Astrocyte (in vitro differentiated cells and primary cell): ENCODE measurements around the gene CELF3. TPM values are rescaled to one million over a fixed set of nuclear protein-coding genes. Genes with fewer than 3 reads are reported as not detected.
A peak's percentile ranks its signal among the peaks of the same experiment; 100 is the strongest.

Experiments used
- DNase-seq: peaks from one replicate; pipeline ENCODE4 v3.0.0-alpha.2; 2010; ENCODE audit warnings: low read depth
- FAIRE-seq: peaks from 2 replicates; lab custom pipeline; 2011; peaks lifted over from hg19 to GRCh38; lab: Jason Lieb, UNC
- H2AFZ ChIP-seq: 2 replicates; pipeline ENCODE4 v1.6.0; 2012; ENCODE audit warnings: low read depth, low read length, inconsistent platforms
- H3K27ac ChIP-seq: 2 replicates; pipeline ENCODE4 v1.5.1; 2011; ENCODE audit warnings: low read depth, low read length, inconsistent platforms
- H3K27me3 ChIP-seq: 2 replicates; pipeline ENCODE4 v1.6.0; 2011; ENCODE audit warnings: low read length, inconsistent platforms; ENCODE audit not compliant: insufficient read depth
- H3K36me3 ChIP-seq: 2 replicates; pipeline ENCODE4 v1.5.1; 2011; ENCODE audit warnings: low read length, inconsistent platforms; ENCODE audit not compliant: insufficient read depth
- H3K4me1 ChIP-seq: 2 replicates; pipeline ENCODE4 v1.5.1; 2011; ENCODE audit warnings: low read length, inconsistent platforms; ENCODE audit not compliant: insufficient read depth
- H3K4me2 ChIP-seq: 2 replicates; pipeline ENCODE4 v1.6.0; 2012; ENCODE audit warnings: low read length, inconsistent platforms
- H3K4me3 ChIP-seq: 2 replicates; pipeline ENCODE4 v1.5.1; 2011; ENCODE audit warnings: low read depth, mild to moderate bottlenecking, low read length, inconsistent platforms; ENCODE audit not compliant: insufficient read depth
- H3K79me2 ChIP-seq: 2 replicates; pipeline ENCODE4 v1.6.0; 2012; ENCODE audit warnings: mild to moderate bottlenecking, low read length, inconsistent platforms; ENCODE audit not compliant: insufficient read depth
- H3K9ac ChIP-seq: 2 replicates; pipeline ENCODE4 v1.6.0; 2012; ENCODE audit warnings: mild to moderate bottlenecking, low read length, inconsistent platforms
- H3K9me3 ChIP-seq: 2 replicates; pipeline ENCODE4 v1.5.1; 2012; ENCODE audit warnings: low read depth, mild to moderate bottlenecking, low read length, inconsistent platforms; ENCODE audit not compliant: insufficient read depth
- H4K20me1 ChIP-seq: 2 replicates; pipeline ENCODE4 v1.6.0; 2012; ENCODE audit warnings: low read length, inconsistent platforms; ENCODE audit not compliant: insufficient read depth
- H3K27ac Mint-ChIP-seq: one replicate; pipeline ENCODE4 v1.8.0; 2021; ENCODE audit warnings: mild to moderate bottlenecking, mixed read lengths; ENCODE audit not compliant: unreplicated experiment
- H3K27me3 Mint-ChIP-seq: one replicate; pipeline ENCODE4 v1.8.0; 2021; ENCODE audit warnings: low read depth, mixed read lengths; ENCODE audit not compliant: unreplicated experiment
- H3K36me3 Mint-ChIP-seq: one replicate; pipeline ENCODE4 v1.8.0; 2021; ENCODE audit warnings: low read depth, mixed read lengths; ENCODE audit not compliant: unreplicated experiment
- H3K4me1 Mint-ChIP-seq: one replicate; pipeline ENCODE4 v1.8.0; 2021; ENCODE audit warnings: low read depth, mixed read lengths; ENCODE audit not compliant: unreplicated experiment
- H3K4me3 Mint-ChIP-seq: one replicate; pipeline ENCODE4 v1.8.0; 2021; ENCODE audit warnings: mild to moderate bottlenecking, moderate library complexity, mixed read lengths; ENCODE audit not compliant: unreplicated experiment
- H3K9me3 Mint-ChIP-seq: one replicate; pipeline ENCODE4 v1.8.0; 2021; ENCODE audit warnings: mild to moderate bottlenecking, mixed read lengths; ENCODE audit not compliant: unreplicated experiment
- EZH2 ChIP-seq: IDR thresholded peaks from 2 replicates; pipeline ENCODE4 v1.6.1; 2012; ENCODE audit warnings: mild to moderate bottlenecking, low read length, inconsistent platforms; ENCODE audit not compliant: insufficient read depth
- total RNA-seq: library from RNA; stranded (reverse); gene quantifications from 2 replicates; pipeline ENCODE4 v1.2.1, GENCODE V29; 2021
- TF ChIP-seq, protein P1 (sequence below): IDR thresholded peaks from 2 replicates; pipeline ENCODE4 v1.5.1; 2011; ENCODE audit warnings: low read depth, mild to moderate bottlenecking, inconsistent platforms, low read length, moderate library complexity; ENCODE audit not compliant: insufficient read depth

The CELF3 gene
- total RNA-seq, 1 donor from 2014 or later = not detected

DNA sequence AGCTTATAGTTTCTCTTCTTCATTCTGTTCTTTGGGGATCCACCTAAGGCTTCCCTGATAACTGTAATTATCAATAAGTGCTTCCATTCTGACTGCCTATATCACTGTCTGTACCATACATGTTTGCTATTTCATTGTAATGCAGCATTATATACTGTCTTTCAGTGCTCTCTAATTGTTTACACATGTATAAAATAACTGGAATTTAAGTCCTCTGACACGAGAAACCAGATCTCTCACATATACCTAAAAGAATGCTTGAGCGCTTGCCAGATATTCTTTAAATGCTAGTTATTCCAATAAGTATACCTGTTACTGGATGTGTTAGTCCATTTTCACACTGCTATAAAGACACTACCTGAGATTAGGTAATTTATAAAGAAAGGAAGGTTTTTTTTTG, 34.7 kb downstream of the CELF3 start:
- H3K9me3 Mint-ChIP-seq = no peaks in the 10 kb centered on the region
- Histone ChIP-seq H3K27me3 (no peaks in the 10 kb centered on the region), H3K36me3 (no peaks in the 10 kb centered on the region), H4K20me1 (no peaks in the 10 kb centered on the region), H3K4me3 (no peak overlapping the region), H2AFZ (no peak overlapping the region), H3K79me2 (no peaks in the 10 kb centered on the region), H3K9me3 (no peaks in the 10 kb centered on the region), H3K4me1 (peaks cover 22% of the 10 kb centered on the region), H3K27ac (peak overlapping the region; percentile 84), H3K4me2 (peak overlapping the region; percentile 82), H3K9ac (peak overlapping the region; percentile 9)
- no peaks in the 10 kb centered on the region for H3K27me3 Mint-ChIP-seq
- DNase-seq (peak; percentile 5), FAIRE-seq (no peak)
- H3K4me1 Mint-ChIP-seq = peaks cover 20% of the 10 kb centered on the region
- peak overlapping the region; percentile 1 for H3K27ac Mint-ChIP-seq
- no peak overlapping the region for H3K4me3 Mint-ChIP-seq
- TF ChIP-seq, protein P1, sequence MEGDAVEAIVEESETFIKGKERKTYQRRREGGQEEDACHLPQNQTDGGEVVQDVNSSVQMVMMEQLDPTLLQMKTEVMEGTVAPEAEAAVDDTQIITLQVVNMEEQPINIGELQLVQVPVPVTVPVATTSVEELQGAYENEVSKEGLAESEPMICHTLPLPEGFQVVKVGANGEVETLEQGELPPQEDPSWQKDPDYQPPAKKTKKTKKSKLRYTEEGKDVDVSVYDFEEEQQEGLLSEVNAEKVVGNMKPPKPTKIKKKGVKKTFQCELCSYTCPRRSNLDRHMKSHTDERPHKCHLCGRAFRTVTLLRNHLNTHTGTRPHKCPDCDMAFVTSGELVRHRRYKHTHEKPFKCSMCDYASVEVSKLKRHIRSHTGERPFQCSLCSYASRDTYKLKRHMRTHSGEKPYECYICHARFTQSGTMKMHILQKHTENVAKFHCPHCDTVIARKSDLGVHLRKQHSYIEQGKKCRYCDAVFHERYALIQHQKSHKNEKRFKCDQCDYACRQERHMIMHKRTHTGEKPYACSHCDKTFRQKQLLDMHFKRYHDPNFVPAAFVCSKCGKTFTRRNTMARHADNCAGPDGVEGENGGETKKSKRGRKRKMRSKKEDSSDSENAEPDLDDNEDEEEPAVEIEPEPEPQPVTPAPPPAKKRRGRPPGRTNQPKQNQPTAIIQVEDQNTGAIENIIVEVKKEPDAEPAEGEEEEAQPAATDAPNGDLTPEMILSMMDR = no peak
- no peak for TF ChIP-seq EZH2
- H3K36me3 Mint-ChIP-seq = peaks cover 2% of the 10 kb centered on the region

DNA sequence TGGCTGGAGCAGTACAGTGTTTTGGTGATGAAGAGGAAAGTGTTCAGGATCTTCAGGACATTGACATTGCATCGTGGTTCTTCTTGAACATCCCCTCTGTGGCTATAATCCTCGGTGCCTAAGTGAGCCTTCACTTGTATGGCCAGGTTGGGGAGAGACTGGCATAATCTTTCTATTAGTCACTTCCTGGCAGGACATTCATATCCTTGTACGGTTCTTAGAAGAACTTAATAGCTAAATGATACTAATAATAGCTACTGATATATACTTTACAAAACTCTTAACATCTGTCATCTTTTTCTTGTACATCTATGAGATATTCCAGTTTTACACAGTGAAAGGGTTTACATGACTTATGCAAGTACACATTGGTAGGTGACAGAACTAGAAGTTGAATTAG, 35.8 kb downstream of the CELF3 start:
- no peaks in the 10 kb centered on the region for H3K9me3 Mint-ChIP-seq
- H4K20me1 ChIP-seq = no peaks in the 10 kb centered on the region
- no peaks in the 10 kb centered on the region for H3K9me3 ChIP-seq
- FAIRE-seq (peak; percentile 90), DNase-seq (peak; percentile 92)
- H3K36me3 ChIP-seq = no peaks in the 10 kb centered on the region
- H3K27ac Mint-ChIP-seq = peak overlapping the region; percentile 93
- H3K4me2 ChIP-seq = peak overlapping the region; percentile 82
- H2AFZ ChIP-seq = no peak overlapping the region
- peak overlapping the region; percentile 42 for H3K9ac ChIP-seq
- H3K36me3 Mint-ChIP-seq = peaks cover 2% of the 10 kb centered on the region
- peak overlapping the region; percentile 84 for H3K27ac ChIP-seq
- no peaks in the 10 kb centered on the region for H3K27me3 Mint-ChIP-seq
- peak overlapping the region; percentile 54 for H3K4me3 Mint-ChIP-seq
- no peaks in the 10 kb centered on the region for H3K27me3 ChIP-seq
- peaks cover 20% of the 10 kb centered on the region for H3K4me1 Mint-ChIP-seq
- peaks cover 22% of the 10 kb centered on the region for H3K4me1 ChIP-seq
- no peak for TF ChIP-seq EZH2
- TF ChIP-seq, protein P1 = no peak
- H3K79me2 ChIP-seq = no peaks in the 10 kb centered on the region
- H3K4me3 ChIP-seq = peak overlapping the region; percentile 22

DNA sequence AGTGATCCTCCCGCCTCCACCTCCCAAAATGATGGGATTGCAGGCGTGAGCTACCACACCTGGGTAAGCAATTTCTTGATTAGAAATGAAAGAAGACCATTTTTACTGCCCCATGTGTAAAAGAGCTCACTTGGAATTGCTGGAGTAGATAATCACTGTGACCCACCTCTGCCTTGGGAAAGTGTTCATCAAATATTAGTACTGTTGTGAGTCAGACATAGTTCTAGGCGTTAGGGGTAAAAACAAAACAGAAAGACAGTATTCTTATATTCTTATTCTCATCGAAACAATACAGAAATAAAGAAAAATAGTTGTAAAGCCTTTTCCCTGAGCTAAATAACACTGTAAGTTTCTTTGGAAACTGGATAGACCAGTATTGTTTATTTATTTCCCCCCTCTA, 36.2 kb downstream of the CELF3 start:
- Histone ChIP-seq H3K36me3 (no peaks in the 10 kb centered on the region), H3K9me3 (no peaks in the 10 kb centered on the region), H3K27ac (peak overlapping the region; percentile 84), H3K27me3 (no peaks in the 10 kb centered on the region), H3K4me2 (peak overlapping the region; percentile 82), H3K4me1 (peaks cover 22% of the 10 kb centered on the region), H3K9ac (peak overlapping the region; percentile 42), H3K79me2 (no peaks in the 10 kb centered on the region), H4K20me1 (no peaks in the 10 kb centered on the region), H3K4me3 (peak overlapping the region; percentile 22), H2AFZ (no peak overlapping the region)
- H3K9me3 Mint-ChIP-seq = no peaks in the 10 kb centered on the region
- peaks cover 2% of the 10 kb centered on the region for H3K36me3 Mint-ChIP-seq
- peaks cover 20% of the 10 kb centered on the region for H3K4me1 Mint-ChIP-seq
- H3K4me3 Mint-ChIP-seq = peak overlapping the region; percentile 54
- no peak for TF ChIP-seq EZH2
- peak overlapping the region; percentile 93 for H3K27ac Mint-ChIP-seq
- no peaks in the 10 kb centered on the region for H3K27me3 Mint-ChIP-seq
- FAIRE-seq (peak; percentile 73), DNase-seq (peak; percentile 46)
